HCT116 (cell line): ENCODE measurements around the gene LCN2.

ENCODE experiments used
- ATF3 ChIP-seq: IDR thresholded peaks from 2 replicates; pipeline ENCODE4 v1.6.1; 2012
- CEBPB ChIP-seq: IDR thresholded peaks from 2 replicates; pipeline ENCODE4 v1.6.1; 2012; ENCODE audit warnings: low read depth
- CTCF ChIP-seq, 3 experiments: fragments of 200-600 bp in 1 of 3; sonication (generic) in 1 of 3; IDR thresholded peaks in 2 of 3; conservative IDR thresholded peaks in 1 of 3; 2 replicates each; pipeline ENCODE4 v1.5.1; 2012 to 2017; ENCODE audit warnings: low read depth in 2 of 3, low read length in 2 of 3, antibody characterized with exemption in 1 of 3, borderline replicate concordance in 1 of 3, control low read depth in 1 of 3, mild to moderate bottlenecking in 1 of 3, mixed read lengths in 1 of 3, mixed run types in 1 of 3, moderate library complexity in 1 of 3; ENCODE audit not compliant: insufficient read depth in 1 of 3
- EGR1 ChIP-seq: IDR thresholded peaks from 2 replicates; pipeline ENCODE4 v1.6.1; 2012; ENCODE audit warnings: low read depth
- ELF1 ChIP-seq: IDR thresholded peaks from 2 replicates; pipeline ENCODE4 v1.6.1; 2012; ENCODE audit warnings: low read depth, borderline replicate concordance
- POLR2A ChIP-seq: IDR thresholded peaks from 2 replicates; pipeline ENCODE4 v1.7.0; 2011; ENCODE audit warnings: borderline replicate concordance; ENCODE audit not compliant: insufficient read depth, insufficient read length; ENCODE audit errors: extremely low read depth
- POLR2AphosphoS5 ChIP-seq: IDR thresholded peaks from 2 replicates; pipeline ENCODE4 v1.6.1; 2011; ENCODE audit warnings: mild to moderate bottlenecking, low read depth, low read length, moderate library complexity
- SP1 ChIP-seq: IDR thresholded peaks from 2 replicates; pipeline ENCODE4 v1.6.1; 2012; ENCODE audit warnings: low read depth
- TF ChIP-seq, protein P1 (sequence below): IDR thresholded peaks from 2 replicates; pipeline ENCODE4 v1.6.1; 2012; ENCODE audit warnings: low read depth
- TF ChIP-seq, protein P2 (sequence below): IDR thresholded peaks from 2 replicates; pipeline ENCODE4 v1.6.1; 2012
- TF ChIP-seq, protein P3 (sequence below): IDR thresholded peaks from 2 replicates; pipeline ENCODE4 v1.6.1; 2011; ENCODE audit warnings: mild to moderate bottlenecking, low read length, moderate library complexity; ENCODE audit not compliant: insufficient replicate concordance; ENCODE audit errors: extremely low read depth

DNA sequence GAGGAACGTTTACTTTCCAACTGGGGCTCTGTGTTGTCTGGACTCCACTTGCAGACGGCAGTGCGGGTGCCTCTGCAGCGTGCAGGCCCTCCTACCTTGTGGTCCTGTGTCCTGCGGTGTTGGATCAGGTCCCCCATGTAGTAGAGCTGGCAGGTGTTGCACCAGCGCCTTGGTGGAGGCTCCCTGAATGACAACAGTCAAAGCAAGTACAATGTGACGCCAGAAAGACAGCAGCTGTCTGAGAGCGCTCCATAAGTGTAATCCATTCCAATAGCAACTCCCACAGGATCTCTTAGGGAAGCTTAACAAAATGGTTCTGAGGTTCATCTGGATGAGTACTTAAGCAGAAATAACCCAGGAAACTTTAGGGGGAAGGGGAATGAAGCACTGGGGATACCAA lies 20.7 kb downstream of the LCN2 start:
- no peak for TF ChIP-seq ELF1
- TF ChIP-seq CTCF (IDR thresholded peaks at IDR 0.05 in 2 of 3, conservative IDR thresholded peaks at IDR 0.05 in 1 of 3; ENCODE audit: borderline replicate concordance in 1 of 3, insufficient read depth in 1 of 3, low read depth in 2 of 3, low read length in 2 of 3): no peak
- no peak for TF ChIP-seq ATF3
- no peak for TF ChIP-seq POLR2A
- no peak for TF ChIP-seq EGR1
- TF ChIP-seq CEBPB: no peak
- TF ChIP-seq, protein P1, sequence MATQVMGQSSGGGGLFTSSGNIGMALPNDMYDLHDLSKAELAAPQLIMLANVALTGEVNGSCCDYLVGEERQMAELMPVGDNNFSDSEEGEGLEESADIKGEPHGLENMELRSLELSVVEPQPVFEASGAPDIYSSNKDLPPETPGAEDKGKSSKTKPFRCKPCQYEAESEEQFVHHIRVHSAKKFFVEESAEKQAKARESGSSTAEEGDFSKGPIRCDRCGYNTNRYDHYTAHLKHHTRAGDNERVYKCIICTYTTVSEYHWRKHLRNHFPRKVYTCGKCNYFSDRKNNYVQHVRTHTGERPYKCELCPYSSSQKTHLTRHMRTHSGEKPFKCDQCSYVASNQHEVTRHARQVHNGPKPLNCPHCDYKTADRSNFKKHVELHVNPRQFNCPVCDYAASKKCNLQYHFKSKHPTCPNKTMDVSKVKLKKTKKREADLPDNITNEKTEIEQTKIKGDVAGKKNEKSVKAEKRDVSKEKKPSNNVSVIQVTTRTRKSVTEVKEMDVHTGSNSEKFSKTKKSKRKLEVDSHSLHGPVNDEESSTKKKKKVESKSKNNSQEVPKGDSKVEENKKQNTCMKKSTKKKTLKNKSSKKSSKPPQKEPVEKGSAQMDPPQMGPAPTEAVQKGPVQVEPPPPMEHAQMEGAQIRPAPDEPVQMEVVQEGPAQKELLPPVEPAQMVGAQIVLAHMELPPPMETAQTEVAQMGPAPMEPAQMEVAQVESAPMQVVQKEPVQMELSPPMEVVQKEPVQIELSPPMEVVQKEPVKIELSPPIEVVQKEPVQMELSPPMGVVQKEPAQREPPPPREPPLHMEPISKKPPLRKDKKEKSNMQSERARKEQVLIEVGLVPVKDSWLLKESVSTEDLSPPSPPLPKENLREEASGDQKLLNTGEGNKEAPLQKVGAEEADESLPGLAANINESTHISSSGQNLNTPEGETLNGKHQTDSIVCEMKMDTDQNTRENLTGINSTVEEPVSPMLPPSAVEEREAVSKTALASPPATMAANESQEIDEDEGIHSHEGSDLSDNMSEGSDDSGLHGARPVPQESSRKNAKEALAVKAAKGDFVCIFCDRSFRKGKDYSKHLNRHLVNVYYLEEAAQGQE: no peak
- TF ChIP-seq POLR2AphosphoS5: no peak
- no peak for TF ChIP-seq SP1
- TF ChIP-seq, protein P2, sequence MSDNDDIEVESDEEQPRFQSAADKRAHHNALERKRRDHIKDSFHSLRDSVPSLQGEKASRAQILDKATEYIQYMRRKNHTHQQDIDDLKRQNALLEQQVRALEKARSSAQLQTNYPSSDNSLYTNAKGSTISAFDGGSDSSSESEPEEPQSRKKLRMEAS: no peak
- TF ChIP-seq, protein P3, sequence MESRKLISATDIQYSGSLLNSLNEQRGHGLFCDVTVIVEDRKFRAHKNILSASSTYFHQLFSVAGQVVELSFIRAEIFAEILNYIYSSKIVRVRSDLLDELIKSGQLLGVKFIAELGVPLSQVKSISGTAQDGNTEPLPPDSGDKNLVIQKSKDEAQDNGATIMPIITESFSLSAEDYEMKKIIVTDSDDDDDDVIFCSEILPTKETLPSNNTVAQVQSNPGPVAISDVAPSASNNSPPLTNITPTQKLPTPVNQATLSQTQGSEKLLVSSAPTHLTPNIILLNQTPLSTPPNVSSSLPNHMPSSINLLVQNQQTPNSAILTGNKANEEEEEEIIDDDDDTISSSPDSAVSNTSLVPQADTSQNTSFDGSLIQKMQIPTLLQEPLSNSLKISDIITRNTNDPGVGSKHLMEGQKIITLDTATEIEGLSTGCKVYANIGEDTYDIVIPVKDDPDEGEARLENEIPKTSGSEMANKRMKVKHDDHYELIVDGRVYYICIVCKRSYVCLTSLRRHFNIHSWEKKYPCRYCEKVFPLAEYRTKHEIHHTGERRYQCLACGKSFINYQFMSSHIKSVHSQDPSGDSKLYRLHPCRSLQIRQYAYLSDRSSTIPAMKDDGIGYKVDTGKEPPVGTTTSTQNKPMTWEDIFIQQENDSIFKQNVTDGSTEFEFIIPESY: no peak
